NCI-H2107 (cell line): ENCODE results near the gene ABL1.
"Not testable (repeated sequence)": the region's sequence is repeated elsewhere in the genome, so short reads cannot be mapped to it uniquely, and the experiment has no call there.

Source experiments
- DNase-seq: peaks from one replicate; lab custom pipeline; 2025; lab: John Stamatoyannopoulos, UW

ABL1 gene

DNA sequence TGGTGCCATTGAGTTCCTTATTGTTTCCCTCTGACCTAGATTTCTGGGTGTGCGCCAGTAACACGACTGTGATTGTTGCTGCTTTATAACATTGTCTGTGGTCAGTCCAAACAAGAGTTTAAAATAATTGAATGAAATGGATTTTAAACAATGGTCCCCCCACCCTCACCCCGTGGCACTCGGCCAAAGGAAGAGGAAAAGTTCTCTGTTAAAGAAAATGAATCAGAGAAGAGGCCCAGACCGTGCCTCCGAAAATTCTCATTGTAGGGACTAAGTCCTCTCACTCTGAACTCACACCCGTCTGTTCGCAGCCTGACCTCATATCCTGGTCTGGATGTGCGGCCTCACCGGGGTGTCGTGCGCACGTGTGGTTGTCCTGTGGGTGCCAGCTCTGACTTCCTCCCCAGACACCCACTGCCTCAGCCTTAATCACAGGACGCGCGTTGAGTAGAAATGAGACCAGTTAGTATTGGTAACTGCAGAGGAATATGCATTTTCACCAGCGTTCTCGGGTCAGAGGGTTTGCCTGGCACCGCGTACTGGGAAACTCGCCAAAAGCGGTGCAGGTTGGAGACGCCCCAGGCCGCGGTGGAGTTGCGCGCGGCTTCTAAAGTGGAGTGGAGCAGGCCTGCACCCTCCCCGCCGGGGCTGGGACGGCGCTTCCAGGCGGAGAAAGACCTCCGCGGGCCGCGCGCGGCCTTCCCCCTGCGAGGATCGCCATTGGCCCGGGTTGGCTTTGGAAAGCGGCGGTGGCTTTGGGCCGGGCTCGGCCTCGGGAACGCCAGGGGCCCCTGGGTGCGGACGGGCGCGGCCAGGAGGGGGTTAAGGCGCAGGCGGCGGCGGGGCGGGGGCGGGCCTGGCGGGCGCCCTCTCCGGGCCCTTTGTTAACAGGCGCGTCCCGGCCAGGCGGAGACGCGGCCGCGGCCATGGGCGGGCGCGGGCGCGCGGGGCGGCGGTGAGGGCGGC is at the start of gene ABL1:
Gene ABL1, plus strand, starts transcription at position 884 of the 966 bp plus-strand sequence. CDS start 193 bp downstream, outside the sequence.
- DNase-seq: peak; percentile 54

DNA sequence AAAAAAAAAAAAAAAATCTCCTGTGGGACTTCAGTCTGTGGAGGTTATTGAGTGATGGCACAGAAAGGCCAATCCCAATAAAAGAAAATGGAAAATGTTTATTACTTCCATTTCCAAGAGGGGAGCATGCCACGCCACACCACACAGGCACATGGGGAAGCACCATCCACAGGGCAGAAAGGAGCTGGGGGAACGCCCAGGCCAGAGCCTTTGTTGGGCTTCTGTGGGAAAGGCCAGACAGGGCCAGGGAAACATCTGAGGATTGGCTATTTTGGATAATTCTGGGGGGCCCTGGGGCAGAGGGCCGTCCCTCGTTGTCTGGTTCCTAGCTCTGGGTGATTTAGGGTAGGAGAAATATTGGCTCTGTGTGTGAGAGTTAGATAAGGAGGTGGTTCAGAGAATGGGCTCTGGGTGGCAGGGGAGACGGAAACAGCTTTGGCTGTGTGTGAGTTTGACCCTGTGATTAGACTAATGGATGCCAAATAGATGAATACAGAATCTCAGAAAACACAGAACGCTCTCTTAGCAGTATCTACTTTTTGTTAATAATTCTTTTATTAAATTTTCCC is 49.0 kb upstream of the ABL1 start:
- no peak for DNase-seq

DNA sequence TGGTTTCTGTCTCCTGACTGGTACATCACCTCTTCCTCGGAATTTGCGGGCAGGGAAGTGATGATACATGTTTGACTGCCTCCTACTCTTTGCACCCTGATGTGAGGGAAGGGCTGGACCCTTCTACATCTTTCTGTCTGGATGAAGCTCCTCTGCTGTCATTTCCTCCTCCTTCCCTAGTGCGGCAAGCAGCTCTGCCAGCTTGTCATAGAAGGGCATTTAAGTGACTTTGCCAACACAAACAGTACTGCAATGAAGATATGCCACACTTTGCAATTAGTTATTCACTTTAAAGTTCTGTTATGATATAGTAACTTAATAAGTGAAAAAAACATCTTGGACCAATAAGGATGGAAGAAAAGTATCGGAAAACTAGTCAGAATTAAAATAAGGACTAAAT is 48.5 kb upstream of the ABL1 start:
- DNase-seq: no peak

DNA sequence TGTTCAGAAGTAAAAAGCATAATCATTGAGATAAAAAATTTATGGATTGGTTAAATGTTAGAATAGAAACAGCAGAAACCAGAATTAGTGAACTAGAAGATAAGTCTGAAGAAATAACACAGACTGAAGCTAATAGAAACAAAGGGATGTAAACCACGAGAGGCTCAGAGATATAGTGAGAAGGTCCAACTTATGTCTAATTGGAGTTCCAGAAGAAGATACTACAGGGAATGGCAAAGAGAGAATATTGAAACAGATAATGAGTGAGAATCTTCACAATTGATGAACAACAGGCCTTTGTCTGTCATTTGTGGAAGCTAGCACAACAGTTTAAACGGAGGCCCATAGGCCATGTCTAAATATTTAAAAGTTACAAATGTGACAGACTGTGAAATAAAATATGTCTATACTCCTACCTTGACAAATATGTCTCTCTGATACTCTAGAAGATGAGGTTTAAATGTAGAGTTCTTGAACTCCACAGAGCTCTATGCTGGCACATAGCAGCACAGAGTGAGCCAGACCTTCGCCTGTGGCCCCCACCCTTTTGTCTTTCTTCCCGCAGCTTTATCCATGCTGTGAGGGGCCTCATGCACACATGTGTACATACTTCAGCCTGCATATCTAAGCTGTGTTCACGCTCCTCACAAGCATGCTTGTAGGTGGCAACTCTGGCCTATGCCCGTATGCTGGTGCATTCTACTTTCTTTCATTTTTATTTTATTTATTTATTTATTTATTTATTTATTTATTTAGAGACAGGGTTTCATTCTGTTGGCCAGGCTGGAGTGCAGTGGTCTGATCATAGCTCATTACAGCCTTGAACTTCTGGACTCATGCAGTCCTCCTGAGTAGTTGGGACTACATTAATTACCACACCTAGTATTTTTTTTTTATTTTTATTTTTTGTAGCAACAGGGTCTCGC is 45.0 kb upstream of the ABL1 start:
- DNase-seq: no peak

DNA sequence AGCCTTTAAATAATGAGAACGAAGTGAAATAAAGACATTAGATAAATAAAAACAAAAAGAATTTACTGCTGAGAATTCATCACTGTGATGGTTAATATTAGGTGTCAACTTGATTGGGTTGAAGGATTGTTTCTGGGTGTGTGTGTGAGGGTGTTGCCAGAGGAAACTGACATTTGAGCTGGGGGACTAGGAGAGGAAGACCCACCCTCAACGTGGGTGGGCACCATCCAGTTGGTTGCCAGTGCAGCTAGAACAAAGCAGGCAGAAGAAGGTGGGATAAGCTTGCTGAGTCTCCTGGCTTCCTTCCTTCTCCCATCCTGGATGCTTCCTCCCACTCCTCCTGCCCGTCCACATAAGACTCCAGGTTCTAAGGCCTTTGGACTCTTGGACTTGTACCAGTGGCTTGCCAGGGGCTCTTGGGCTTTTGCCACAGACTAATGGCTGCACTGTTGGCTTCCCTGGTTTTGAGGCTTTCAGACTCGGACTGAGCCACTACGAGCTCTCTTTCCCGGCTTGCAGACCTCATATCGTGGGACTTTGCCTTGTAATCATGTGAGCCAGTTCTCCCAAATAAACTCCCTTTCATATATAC is 43.7 kb upstream of the ABL1 start:
- DNase-seq: no peak

DNA sequence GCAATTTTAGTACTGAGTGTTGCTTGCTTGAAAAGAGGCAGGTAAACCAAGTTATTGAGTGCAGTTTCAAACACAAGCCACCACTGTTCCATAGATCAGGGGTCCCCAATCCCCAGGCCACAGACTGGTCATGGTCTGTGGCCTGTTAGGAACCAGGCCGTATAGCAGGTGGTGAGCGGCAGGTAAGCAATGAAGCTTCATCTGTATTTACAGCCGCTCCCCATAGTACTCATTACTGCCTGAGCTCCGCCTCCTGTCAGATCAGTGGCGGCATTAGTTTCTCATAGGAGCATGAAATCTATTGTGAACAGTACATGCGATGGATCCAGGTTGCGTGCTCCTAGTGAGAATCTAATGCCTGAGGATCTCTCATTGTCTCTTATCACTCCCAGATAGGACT is 41.5 kb upstream of the ABL1 start:
- DNase-seq: no peak

DNA sequence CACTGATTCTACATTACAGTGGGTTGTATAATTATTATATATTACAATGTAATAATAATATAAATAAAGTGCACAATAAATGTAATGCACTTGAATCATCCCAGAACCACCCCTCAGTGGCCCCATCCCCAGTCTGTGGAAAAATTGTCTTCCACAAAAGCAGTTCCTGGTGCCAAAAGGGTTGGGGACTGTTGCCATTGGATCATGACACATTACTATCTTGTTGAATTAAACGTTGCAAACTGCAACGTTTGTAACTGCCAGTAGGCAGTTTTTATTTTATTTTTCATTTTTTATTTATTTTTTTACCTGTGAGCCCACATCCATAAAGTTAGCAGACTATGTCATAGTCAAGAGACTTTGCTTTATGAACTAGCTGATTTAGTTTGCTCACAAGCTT is 41.0 kb upstream of the ABL1 start:
- not testable (repeated sequence) for DNase-seq

DNA sequence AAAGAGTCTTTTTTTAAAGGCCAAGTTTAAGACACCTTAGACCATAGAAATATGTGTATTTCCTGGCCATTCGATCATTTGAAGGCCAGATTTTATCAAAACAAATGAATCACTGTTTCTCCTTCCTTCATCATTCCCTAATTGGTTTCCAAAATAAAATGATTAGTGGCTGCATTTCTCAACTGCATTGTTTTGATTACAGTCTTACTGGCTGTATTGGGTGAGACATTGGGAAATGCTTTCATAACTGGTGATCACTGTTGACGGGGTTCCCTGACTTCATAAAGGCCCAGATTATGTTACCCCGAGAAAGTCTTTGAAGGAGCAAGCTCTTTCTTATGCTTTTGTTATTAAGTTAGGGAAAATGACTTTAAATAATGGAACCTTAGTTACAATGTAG is 40.6 kb upstream of the ABL1 start:
- not testable (repeated sequence) for DNase-seq

DNA sequence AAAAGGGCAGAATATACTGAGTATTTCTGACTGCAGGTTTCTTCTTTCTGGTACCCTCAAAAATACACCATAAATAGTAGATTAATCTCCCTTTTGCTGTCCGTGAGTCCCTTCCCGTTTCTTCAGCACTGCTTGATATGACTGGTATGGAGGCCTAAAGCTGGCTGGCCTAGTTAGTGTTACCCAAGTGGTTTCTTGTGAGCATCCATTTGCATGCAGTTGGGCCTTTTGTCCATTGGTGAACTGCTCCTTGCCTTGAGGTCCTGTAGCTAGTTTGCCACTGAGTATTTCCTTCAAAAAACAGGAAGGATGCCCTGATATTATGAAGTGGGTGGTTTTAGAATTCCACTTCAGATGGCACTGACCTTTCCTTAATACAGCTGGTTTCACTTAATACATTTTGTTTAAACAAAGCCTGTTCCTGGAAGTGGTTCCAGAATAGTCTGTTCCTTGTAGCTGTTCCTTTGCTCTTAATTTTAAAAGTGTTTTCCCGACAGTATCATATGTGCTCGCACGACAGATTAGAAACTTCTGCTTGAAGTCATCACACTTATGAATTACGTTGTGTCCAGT is 40.0 kb upstream of the ABL1 start:
- DNase-seq: no peak

DNA sequence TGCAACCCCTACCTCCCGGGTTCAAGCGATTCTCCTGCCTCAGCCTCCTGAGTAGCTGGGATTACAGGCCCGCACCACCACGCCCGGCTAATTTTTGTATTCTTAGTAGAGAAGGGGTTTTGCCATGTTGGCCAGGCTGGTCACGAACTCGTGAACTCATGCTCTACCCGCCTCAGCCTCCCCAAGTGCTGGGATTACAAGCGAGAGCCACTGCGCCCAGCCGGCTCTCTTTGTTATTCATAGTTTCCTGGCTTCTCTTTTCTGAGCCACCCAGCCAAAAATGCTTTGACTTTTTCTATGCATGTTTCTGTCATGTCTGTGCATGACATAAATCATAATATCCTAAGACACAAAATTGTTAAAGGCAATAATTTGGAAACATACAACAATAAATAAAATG is 31.9 kb upstream of the ABL1 start:
- not testable (repeated sequence) for DNase-seq

DNA sequence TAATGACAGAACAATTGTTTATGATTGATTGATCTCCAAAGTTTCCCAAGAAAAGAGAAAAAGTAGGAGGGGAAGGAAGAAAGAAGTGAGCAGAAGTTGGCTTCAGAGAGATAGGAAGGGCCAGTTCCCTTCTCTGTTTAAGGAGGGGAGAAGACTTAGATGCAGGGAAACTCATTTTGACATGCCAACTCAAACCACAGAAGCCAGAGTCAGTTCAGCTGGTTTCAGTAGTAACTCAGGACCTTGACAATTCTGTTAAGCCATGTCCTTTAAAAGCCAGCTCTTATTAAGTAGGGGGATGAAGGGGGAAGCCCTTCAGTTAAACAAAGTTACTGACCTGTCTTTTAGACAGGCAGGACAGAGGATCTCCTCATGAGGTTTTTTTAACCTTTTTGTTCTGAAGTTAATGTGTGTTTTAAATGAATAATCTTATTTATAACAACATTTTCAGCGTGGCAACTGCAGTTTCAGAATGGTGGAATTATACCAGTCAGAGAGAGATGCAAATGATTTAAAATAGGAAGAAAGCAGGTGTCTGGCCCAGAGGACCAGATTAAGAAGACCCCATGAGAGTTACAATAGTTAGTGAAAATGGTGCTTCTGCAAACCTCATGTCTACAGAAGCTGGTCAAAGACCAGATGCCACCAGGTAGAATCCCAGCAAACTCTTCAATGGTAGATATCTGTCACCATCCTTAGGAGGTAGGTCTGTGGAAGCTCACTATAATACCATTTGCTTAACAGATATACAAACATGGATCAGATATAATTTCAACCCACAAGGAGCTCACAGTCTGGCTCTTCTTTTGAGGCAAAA is 29.3 kb upstream of the ABL1 start:
- no peak for DNase-seq

DNA sequence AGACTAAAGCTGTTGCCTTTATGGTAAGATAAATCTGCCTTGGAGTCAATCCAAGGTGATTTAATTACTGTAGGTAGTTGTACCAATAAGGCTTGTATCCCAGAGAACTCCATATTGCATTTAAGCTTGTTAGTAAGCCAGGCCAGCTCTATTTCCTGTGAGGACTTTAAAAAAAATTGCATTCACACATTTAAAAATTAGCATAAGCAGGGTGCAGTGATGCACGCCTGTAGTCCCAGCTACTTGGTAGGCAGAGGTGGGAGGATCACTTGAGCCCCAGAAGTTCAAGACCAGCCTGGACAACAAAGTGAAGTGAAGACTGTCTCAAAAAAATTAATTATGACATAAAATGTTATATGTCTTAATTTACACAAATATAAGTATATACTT is 28.7 kb upstream of the ABL1 start:
- no peak for DNase-seq

DNA sequence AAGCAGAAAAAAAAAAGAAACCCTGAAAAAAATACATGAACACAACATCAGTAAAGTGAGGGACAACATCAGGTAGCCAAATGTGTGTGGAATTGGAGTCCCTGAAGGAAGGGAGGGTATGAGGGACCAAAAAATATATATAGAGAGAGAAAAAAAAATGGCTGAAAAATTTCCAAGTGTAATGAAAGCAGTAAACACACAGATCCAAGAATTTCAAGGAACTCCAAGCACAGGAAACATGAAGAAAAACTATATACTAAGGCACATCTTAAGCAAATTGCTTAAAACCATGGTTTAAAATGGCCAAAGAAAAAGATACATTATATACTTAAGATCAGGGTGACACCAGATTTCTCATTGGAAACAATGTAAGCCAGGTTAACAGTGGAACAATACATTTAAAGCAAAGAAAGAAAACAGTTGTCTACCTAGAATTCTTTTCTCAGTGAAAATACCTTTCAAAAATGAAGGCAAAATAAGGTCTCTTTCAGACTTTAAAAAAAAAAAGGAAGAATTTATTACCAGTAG is 24.4 kb upstream of the ABL1 start:
- DNase-seq: no peak

DNA sequence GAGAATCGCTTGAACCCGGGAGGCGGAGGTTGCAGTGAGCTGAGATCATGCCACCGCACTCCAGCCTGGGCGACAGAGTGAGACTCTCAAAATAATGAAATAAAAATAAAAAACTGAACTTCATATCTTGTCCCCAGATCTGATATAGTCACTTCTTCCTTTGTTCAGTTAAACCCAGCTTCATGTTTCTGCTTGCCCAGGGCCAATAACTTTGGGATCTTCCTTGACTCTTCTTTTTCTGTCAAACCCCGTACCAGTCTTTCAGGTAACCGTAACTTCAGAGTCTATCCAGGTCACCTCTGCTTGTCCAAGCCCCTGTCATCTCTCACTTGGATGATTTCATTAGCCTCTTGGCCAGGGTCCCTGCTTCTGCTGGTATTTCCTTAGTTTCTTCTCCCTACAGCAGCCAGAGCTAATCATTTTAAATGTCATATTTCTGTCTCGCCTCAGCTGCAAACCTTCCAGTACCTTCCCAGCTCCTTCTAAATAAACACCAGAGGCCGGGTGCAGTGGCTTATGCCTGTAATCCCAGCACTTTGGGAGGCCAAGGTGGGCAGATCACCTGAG is 19.7 kb upstream of the ABL1 start:
- no peak for DNase-seq

DNA sequence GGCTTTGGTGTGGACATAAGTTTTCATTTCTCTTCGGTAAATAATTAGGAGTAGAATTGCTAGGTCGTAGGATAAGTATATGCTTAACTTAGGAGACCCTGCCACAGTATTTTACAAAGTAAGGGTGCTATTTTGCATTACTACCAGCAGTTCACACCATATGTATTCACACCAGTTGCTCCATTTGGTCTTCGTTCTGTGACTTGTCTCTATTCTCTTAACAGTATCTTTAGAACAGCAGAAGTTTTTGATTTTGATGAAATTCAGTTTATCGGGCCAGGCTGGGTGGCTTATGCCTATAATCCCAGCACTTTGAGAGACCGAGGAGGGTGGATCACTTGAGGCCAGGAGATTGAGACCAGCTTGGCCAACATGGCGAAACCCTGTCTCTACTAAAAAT is 17.1 kb upstream of the ABL1 start:
- DNase-seq: no peak

DNA sequence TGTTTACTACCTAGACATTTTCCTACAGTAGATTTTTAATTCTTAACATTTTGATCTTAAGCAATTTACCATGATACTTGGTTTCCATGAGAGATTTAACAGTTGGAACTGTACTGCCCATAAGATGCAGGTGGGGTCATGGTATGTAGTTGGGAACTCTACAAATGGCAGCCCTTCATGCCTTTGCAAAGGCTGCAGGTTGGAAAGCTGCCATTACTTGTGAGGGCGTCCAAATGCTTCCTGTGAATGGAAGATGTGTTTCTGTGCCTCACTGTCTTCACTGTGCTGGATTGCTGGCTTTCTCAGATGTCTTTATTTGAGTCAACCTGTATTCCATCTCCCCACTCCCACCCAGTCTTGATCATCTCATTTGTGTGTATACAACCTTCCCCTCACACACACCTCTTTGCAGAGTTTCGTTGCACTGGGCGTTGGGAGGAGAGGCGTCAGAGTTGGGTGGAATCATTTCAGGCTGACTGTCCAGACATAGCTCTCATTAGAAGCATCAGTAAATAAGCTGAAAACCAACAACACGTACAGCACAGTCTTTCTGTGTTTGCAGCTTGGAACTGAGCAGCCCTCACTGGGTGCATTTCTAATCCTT is 14.8 kb upstream of the ABL1 start:
- no peak for DNase-seq

DNA sequence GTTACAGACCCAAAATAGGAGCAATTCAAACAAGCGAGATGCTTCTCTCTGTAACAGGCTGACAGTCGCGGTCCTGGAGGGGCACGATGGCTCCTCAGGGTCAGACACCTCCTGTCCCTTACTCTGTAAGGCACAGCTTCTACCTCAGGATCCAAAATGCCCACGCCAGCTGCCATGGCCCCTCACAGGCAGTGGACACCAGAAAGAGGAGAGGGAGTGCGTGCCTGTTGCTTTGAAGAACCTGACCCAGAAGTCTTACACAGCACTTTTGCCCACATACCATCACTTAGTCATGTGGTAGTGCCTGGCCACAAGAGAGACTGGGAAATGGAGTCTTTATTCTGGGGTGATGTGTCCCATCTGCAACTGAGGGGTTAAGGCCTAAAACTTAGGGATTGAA is 11.6 kb upstream of the ABL1 start:
- no peak for DNase-seq

DNA sequence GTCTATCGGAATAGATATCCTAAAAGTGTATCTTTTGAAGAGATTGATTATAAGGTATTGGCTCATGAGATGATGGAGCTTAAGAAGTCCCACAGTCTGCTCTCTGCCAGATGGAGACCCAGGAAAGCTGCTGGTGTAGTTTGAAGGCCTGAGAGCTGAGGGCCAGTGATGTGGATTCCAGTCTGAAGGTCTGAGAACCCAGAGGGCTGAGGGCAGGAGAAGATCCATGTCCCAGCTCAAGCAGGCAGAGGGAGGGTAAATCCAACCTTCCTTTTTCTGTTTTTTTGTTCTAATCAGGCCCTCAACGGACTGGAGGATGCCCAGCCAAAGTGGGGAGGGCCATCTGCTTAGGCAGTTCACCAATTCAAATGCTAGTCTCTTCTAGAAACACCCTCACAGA is 11.0 kb upstream of the ABL1 start:
- no peak for DNase-seq

DNA sequence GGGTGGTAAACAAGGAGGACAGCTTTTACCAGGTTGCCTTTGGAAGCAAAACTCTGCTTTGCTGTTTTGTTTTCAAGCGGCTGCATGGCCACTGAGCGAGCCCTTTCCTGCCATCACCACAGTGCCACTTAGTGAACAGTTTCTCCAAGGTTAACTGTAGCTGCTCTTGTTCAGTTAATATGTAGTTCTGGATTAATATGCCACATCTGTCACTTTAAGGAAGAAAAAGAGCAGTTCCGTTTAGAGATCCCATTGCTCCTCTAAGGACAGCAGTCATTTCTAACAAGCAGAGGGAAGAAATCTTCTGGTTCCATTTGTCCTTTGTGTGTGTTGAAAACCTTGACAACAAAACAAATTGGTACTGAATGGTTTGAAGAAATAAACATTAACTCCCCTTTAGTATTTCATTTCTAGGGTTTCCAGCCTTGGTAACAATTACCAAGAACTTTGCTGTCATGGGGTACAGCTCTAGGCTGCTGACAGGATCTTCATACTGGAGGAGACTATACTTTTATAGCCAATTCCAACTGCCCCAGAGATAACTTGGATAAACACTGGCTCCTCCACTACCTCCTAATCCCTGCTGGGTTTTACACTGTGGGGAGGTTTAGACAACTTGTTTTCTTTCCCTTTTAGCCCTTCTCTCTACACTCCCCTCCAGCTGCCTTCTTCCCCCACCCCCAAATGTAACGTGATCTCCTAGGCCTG is 10.3 kb upstream of the ABL1 start:
- DNase-seq: no peak
